Mucosa of gallbladder (tissue), 1 donor: ENCODE results near the gene TIMM17B. TPM values are rescaled to one million over a fixed set of nuclear protein-coding genes. Genes with fewer than 3 reads are reported as not detected.

Experiments used
- DNase-seq: peaks from one replicate; pipeline ENCODE4 v3.0.0-alpha.2; 2020; ENCODE audit warnings: low spot score
- total RNA-seq: library from RNA; stranded (reverse); gene quantifications from one replicate; pipeline ENCODE4 v1.2.1, GENCODE V29; 2021
- donor health status: DM: no; HTN: no; CAD: no.

TIMM17B gene
- total RNA-seq, 1 donor from 2014 or later = 55.3 TPM

DNA sequence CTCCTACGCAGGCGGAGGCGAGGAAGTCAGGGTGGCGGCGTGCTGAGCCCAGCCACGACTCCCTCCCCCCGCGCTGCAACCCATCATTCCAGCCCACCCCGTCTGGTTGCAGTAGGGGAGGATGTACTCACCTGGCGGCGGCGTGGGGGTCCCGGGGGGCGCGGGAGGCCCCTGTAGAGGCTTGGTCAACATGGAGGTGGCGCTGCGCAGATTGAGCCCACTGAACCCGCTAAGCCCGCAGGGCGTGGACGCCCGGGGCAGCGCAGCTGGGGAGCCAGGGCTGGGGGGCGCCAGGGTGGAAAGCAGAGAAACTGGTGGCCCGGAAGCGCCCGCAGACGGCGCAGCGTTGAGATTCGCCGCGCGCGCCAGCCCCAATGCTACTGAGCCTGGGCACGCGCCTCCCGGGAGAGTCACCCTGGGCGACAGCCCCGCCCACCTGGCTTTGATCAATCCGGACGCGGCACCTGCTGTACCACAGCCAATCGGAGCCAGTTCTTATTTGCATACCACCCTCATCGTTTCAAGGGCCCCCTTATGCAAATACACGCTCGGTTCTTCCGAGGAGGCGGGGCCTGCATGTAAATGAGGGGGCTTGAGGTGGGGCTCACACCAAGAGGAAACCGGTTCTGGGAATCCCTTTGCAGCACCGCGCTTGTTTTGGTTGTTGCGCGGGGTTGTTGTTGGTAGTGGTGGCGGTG is 21.2 kb upstream of the TIMM17B start, which contains the start of gene PIM2:
TSS of gene PIM2 (minus strand) at position 382 of the 698 bp plus-strand sequence. CDS start at position 192, 190 bp downstream.
- DNase-seq = peak; percentile 93

DNA sequence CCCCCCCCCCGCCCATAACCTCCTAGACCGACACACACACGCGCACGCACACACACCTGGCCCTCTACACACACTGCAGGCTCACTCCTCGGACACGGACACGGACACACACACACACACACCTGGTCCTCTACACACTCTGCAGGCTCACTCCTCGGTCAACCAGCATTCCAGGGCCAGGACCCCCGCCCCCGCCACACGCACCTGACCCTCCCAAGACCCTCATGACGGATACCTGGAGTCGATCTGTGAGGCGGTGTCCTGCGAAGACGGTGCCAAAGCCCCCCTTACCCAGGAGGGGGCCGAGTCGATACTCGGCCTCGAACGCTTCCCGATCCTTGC is 20.7 kb upstream of the TIMM17B start:
- no peak for DNase-seq

DNA sequence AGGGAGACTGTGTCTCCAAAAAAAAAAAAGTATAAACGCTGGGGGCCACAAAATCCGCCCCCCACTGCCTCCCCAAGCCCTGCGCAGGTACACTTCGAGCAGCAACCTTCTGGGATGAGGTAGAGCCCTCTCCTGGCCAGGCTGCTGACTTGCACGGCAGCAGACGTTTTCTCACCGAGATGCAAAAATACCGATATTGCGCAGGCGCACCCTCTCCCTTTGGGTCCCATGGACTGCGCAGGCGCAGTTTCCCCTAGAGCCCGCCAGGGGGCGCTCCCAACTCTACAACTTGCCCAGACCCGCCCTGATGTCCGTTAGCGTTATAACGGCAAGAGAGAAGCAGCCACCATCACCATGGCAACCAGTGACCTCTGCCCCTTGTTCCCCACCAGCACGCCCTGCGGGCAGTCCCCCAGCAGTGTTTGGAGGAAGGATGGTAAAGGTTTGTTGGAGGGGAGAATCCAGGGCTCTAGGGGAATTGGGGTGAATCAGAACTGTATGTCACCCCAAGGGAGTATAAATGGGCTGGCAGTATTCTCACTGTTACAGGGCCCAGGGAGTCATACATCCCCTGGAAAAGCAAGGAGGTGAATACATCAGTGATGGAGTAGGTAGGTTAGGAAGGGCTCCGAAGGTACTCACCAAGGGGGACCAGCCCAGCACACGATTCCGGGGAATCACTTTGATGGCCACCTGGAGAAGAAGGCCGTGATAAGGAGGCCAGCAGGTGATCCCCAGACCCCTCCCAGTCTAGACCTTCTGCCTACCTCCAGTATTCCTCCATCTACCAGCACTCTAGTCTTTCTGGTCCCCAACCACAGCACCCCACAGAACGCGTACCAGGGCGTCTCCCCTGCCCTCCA is 19.8 kb upstream of the TIMM17B start:
- peak; percentile 93 for DNase-seq

- DNase-seq = no peak
These were observed 17.3 kb upstream of the TIMM17B start for GRCh38 chrX:48914593-48915493.

- DNase-seq = no peak
These were observed 16.2 kb upstream of the TIMM17B start for GRCh38 chrX:48913605-48914366.

- DNase-seq = peak; percentile 80
These were observed 14.0 kb upstream of the TIMM17B start, which contains the start of gene SLC35A2 for GRCh38 chrX:48911412-48912182. Gene SLC35A2, minus strand, starts transcription at chrX:48911646. Its CDS starts 10 bp downstream, at chrX:48911636.

DNA sequence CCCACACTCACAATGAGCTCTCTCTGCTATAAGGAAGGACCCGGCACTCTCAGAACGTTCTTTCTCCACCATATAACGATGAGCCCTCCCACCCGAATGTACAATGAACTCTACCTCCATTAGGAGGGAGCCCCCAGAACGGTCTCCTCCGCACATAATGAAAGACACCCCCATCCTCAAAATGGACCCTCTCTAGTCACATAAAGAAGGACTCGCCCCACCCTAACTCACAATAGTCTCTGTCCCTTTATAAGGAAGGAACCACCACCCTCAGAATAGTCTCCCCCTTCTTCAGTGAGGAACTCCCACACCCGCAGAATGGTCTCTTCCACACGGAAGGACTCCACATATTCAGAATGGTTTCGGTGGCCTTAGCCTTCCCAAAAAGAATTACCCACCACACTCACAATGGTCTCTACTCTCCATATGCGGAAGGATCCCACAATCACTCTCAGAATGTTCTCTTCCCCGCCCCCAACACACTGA is 13.4 kb upstream of the TIMM17B start:
- DNase-seq = no peak

DNA sequence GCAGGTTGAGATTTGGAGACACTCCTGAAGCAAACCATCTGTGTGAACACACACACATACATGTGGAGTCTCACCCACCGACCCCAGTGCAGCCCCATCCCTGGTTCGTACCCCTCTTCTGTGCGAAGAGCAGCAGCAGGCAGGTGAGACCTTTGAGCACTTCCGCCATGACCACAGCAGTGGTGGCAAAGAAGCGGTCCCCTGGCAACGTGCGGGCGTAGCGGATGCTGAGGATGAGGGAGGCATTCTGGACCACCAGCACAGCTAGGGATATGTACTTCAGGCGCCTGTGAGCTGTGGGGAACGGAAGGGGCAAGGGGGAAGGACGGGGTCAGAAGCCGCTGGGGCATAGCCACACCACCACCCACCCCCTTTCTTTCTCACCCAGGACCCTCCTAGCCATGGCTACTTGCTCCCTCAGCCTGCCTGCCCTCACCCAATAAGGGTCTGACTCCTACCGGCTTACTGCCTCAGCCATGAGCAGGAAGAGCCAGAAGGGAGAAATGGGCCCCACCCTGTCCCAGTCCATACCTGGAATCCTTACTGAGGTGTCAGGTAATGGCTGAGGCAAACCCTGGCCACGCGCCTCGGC is 12.2 kb upstream of the TIMM17B start:
- no peak for DNase-seq

DNA sequence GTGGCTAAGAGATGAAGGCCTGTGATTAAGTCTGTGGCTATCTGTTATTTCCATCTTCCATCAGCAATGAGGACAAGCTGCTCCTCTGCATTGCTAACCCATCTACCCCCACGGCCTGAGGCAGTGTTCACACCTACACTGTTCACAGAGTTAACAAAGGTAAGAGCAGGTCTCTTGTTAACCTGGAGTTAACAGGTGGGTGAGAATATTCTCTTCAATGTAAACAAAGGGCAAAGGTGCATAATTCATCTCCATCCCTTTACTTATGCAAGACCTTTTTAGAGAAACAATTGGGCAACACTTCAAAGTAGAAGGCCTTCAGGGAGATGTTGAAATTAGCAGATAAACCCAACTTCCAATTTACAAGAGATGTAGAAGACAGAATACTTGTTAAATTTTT is 11.0 kb upstream of the TIMM17B start:
- no peak for DNase-seq

GRCh38 chrX:48905090-48905790 is 7.7 kb upstream of the TIMM17B start:
- DNase-seq = no peak

DNA sequence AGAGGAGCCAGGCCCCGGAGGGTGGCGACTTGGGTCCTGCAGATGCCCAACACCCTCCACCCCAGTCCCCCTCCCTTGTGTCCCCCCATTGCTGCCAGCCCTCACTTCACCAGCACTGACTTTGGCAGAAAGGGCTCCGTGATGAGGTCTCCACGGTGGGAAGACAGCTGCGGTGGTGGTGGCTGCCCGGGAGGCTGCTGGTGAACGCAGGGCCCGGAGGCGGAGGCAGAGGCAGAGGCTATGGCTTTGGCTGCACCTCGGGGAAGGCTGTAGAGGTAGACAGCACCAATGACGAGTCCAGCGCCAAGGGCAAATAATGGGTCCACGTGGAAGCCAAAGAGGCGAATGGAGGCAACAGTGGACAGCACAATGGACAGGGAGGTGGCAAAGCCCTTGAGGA is 7.1 kb upstream of the TIMM17B start:
- DNase-seq = no peak

DNA sequence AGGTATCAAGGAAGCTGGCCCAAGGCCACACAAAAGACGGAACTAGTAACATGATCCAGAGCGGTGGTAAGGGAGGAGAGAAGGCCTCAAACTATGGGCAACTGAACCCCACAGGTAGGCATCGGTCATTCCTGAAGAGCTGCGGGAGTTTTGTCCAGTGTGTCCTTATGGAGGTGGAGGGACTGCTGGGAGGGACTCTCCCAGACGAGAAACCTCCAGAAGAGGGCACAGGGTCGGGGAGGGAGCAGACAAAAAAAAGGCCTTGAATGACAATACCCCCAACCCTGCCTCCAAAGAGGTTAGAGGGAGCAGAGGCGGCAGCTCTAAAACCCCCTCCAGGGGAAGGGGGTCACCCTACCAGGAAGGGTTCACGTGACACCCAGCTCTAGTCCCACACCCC is 6.6 kb upstream of the TIMM17B start:
- no peak for DNase-seq

DNA sequence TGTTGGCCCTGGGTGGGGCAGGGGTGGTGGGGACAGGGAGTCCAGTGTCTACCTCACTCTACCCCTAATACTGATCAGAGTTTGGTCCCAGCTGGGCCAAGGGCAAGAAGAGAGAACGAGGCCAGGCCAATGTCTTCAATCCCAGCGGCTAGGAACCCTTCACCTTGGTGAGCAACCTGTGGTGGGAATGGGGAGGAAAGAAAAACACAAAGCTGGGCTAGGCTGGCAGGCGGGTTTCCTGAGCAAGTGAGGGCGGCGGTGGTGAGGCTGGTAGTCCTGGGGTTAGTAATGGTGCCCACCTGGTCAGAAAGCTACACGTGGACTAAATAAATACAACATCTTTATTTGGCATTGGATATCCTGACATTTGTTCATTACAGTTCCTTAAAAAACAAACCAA is 5.7 kb upstream of the TIMM17B start:
- DNase-seq = no peak

DNA sequence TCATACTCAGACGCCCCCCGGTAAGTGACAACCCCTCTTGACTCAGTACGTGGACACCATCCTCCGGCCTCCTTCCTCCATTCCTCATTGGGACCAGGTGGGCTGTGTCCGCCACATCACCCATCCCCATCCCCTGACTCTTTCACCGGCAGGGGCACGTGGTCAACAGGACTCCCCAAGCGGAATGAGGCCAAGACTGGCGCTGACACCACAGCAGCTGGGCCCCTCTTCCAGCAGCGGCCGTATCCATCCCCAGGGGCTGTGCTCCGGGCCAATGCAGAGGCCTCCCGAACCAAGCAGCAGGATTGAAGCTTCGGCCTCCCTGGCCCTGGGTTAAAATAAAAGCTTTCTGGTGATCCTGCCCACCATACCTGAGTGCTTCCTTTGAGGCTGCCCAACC is 5.2 kb upstream of the TIMM17B start:
- DNase-seq = no peak

GRCh38 chrX:48902135-48902534 is 4.6 kb upstream of the TIMM17B start:
- no peak for DNase-seq

GRCh38 chrX:48901069-48901468 is 3.5 kb upstream of the TIMM17B start:
- DNase-seq = no peak

GRCh38 chrX:48899078-48899410 is 1.5 kb upstream of the TIMM17B start:
- no peak for DNase-seq

DNA sequence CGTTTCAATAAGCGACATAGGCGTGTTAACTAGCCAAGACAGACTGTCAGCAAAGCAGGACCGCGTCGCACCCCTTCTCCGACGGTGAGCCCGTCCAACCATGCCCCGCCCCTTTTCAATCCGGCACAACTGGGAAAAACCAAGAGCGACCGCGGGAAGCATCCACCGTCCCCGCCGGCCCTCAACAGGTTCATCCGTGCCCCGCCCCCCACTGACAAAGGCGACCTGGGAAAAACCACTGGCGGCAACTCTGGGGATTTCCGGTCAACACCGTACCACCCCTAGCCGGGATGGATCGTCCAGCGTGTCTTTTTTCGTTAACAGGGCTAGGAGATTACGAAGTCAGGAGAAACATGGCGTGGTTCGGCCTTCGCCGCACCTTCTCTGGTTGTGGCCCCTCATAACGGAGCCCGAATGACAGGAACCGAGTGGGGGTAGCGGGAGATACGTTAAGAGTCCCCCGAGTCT is 377 bp downstream of the TIMM17B start:
- peak; percentile 67 for DNase-seq

GRCh38 chrX:48896611-48897011 is 957 bp downstream of the TIMM17B start:
- no peak for DNase-seq
